Activated T-cell treated with anti-CD3 and anti-CD28 coated beads, Interleukin-2, amount 50 U/mL, for 48 hours (primary cell): ENCODE data around the gene RPL23.
"Not testable (repeated sequence)": the region's sequence is repeated elsewhere in the genome, so short reads cannot be mapped to it uniquely, and the experiment has no call there.

Experiments
- DNase-seq, 2 experiments: peaks; one replicate each; pipeline ENCODE4 v3.0.0-alpha.2; 2020

The RPL23 gene

GRCh38 chr17:38867179-38867967 lies 13.9 kb upstream of the RPL23 start:
- peak; percentile 86 to 88 for DNase-seq

GRCh38 chr17:38864636-38865398 lies 11.3 kb upstream of the RPL23 start:
- no peak for DNase-seq

GRCh38 chr17:38861399-38861843 lies 7.9 kb upstream of the RPL23 start:
- DNase-seq: no peak

- no peak for DNase-seq
These were observed 3.8 kb upstream of the RPL23 start for GRCh38 chr17:38857271-38857670.

- not testable (repeated sequence) for DNase-seq
These were observed 1.7 kb upstream of the RPL23 start for GRCh38 chr17:38855101-38855714.

GRCh38 chr17:38852771-38853291 lies 690 bp downstream of the RPL23 start:
- no peak for DNase-seq

GRCh38 chr17:38851434-38851833 lies 2.1 kb downstream of the RPL23 start:
- DNase-seq: no peak

GRCh38 chr17:38850374-38850773 lies 3.1 kb downstream of the RPL23 start:
- no peak for DNase-seq

- DNase-seq: no peak
These were observed 4.4 kb downstream of the RPL23 start for GRCh38 chr17:38848939-38849605.

- DNase-seq: no peak
These were observed 5.0 kb downstream of the RPL23 start for GRCh38 chr17:38848557-38848891.

GRCh38 chr17:38844261-38844757 lies 9.2 kb downstream of the RPL23 start:
- no peak for DNase-seq

GRCh38 chr17:38825762-38826247 lies 27.7 kb downstream of the RPL23 start:
- peak in 1 of 2 experiments; percentile 30 for DNase-seq

- peak; percentile 99 to 100 for DNase-seq
These were observed 28.4 kb downstream of the RPL23 start, which contains the start of gene CWC25 for GRCh38 chr17:38824899-38825761. Gene CWC25, minus strand, starts transcription at chr17:38825321. Its CDS starts 138 bp downstream, at chr17:38825183.

GRCh38 chr17:38815576-38816193 lies 37.8 kb downstream of the RPL23 start:
- peak; percentile 45 to 50 for DNase-seq

- DNase-seq: no peak
These were observed 43.7 kb downstream of the RPL23 start for GRCh38 chr17:38809828-38810227.

- DNase-seq: no peak
These were observed 53.2 kb downstream of the RPL23 start for GRCh38 chr17:38800237-38800760.

GRCh38 chr17:38799501-38800236 lies 53.9 kb downstream of the RPL23 start, which contains the start of gene PIP4K2B:
Gene PIP4K2B, minus strand, starts transcription at chr17:38799556. Its CDS starts 132 bp downstream, at chr17:38799424.
- peak; percentile 91 to 92 for DNase-seq

GRCh38 chr17:38798614-38799500 lies 54.7 kb downstream of the RPL23 start:
- peak; percentile 68 to 69 for DNase-seq
